ENCODE measurements around the gene TRIM63.
"Not testable (repeated sequence)": the region's sequence is repeated elsewhere in the genome, so short reads cannot be mapped to it uniquely, and the experiment has no call there.

The TRIM63 gene

DNA sequence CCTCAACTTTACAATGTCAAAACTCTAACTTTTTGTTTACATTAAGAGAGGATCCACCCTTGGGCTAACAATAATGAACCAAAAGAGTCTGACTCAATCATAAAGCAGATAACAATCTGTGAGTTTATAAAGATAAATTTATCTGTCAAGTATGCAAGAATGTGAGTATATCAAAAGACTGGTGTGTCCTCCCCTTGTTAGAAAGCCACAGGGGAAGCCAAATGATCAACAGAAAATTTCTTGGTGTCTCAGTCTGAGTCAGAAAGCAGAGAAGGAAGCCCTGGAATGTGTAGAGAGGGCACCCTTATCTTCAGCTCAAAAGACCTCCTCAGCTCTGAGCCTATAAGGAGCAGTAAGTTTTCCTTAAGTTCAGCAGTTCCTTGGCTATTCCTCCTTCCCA is 30.3 kb upstream of the TRIM63 start:
- DNase-seq = no peak
- Mint-ChIP-seq H3K4me1 (peaks cover 6% of the 10 kb centered on the region), H3K27ac (no peak overlapping the region), H3K27me3 (peaks cover 53% of the 10 kb centered on the region), H3K36me3 (no peaks in the 10 kb centered on the region), H3K9me3 (no peaks in the 10 kb centered on the region), H3K4me3 (no peak overlapping the region)
- CTCF ChIA-PET = interaction anchor here (12.1 kb wide), 1 partner anchor 48 kb away, joined by 212 read pairs; no protein-coding TSS in a partner anchor

DNA sequence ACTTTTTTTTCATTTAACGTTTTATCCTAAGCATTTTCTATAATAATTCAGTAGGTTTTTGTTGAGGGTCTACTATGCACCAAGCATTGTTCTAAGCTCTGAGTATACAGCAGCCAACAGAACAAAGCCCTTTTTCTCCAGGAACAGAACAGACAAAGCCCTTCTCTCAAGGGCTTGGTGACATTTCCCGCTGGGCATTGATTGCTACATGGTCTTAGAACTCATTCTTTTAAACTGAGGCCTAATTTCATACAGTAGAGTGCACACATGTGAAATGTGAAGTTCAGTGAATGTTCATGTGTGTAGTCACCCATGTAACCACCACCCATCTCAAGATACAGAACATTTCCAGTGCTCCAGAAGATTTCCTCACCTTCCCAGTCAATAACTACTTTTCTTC is 29.0 kb upstream of the TRIM63 start:
- Mint-ChIP-seq H3K36me3 (no peaks in the 10 kb centered on the region), H3K27ac (no peak overlapping the region), H3K9me3 (no peaks in the 10 kb centered on the region), H3K4me1 (peaks cover 6% of the 10 kb centered on the region), H3K27me3 (peaks cover 57% of the 10 kb centered on the region), H3K4me3 (no peak overlapping the region)
- CTCF ChIA-PET = interaction anchor here (12.1 kb wide), 1 partner anchor 49 kb away, joined by 212 read pairs; no protein-coding TSS in a partner anchor
- DNase-seq = no peak

DNA sequence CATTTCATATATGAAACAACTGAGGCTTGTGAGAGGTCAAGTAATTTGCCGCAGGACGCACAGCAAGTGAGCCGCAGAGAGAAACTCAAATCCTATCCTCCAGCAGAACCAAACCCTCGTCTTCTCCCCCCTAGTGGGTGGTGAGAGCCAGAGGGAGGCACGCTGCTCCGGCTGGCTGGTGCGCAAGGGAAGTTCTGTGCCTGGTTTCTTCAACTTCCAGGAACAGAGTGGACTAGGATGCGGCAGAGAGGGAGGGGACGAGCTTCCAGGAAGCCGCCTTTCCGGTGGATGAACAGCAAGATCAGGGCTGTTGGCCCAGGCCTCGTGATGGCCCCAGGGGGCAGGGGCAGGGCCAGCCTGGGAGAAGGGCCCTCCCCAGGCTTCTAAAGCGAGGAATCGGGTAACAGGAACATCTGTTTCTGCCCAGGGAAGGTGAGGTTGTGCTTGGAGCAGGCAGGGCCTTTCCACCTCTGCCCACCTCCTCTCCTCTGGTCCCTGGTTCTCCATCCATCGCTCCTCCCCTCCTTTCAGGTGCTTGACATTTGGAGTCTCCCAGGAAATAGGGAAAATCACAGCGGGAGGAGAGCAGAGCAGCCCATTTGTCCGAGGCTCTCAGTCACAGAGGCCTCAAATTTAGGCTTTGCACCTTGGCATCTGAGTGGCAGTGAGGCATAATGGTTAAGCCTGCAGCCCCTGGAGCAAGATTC is 27.4 kb upstream of the TRIM63 start:
- peaks cover 58% of the 10 kb centered on the region for H3K27me3 Mint-ChIP-seq
- peaks cover 6% of the 10 kb centered on the region for H3K4me1 Mint-ChIP-seq
- no peak overlapping the region for H3K27ac Mint-ChIP-seq
- no peaks in the 10 kb centered on the region for H3K36me3 Mint-ChIP-seq
- no peaks in the 10 kb centered on the region for H3K9me3 Mint-ChIP-seq
- no peak for DNase-seq
- CTCF ChIA-PET = no interaction called here
- no peak overlapping the region for H3K4me3 Mint-ChIP-seq

DNA sequence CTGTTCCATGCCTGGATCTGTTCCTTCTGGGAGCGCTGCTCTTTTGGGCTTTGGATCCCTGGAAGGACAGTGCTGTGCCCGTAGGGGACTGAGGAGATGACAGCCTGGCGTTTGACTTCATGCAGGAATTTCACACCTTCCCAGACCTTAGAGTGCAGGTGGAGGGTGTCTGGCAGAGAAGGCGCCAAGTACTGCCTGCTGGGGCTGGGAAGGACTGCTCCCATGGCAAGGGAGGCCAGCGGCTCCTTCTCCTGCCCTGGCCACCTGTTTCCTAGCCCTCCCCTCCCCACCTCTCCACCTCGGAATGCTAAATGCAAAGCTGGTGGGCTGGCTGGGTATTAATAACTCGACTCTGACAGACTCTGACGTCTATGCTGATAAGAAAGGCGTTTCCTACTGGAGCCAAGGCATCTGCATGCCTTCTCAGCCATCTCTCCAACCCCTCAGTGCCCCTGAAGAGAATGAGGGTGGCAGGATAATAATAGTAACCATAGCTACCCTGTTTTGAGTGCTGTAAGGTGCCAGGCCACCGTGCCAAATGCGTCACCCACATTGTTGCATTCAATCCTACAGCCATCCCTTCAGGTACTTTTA is 26.7 kb upstream of the TRIM63 start:
- no peak for DNase-seq
- H3K9me3 Mint-ChIP-seq = no peaks in the 10 kb centered on the region
- H3K4me1 Mint-ChIP-seq = peaks cover 6% of the 10 kb centered on the region
- no peaks in the 10 kb centered on the region for H3K36me3 Mint-ChIP-seq
- no peak overlapping the region for H3K4me3 Mint-ChIP-seq
- CTCF ChIA-PET = no interaction called here
- H3K27ac Mint-ChIP-seq = no peak overlapping the region
- H3K27me3 Mint-ChIP-seq = peaks cover 63% of the 10 kb centered on the region

DNA sequence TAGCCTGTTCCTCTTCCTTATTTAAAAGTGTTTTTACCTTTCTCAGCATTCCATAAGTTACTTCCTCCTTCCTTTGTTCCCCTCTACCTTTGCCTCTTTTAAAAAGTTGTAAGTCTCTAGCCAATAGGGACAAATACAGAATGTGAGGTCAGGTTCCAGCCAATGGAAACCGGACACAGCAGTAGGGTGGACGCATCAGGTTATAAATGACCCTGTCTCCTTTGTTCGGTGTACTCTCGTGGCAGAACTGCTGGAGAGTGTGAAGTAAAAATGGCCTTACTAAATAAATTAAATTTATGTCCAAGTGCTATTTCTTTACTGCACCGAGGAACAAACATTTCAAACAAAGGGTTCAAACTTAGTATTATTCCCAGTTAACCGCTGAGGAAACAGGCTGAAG is 26.1 kb upstream of the TRIM63 start:
- DNase-seq, H3K9me3 Mint-ChIP-seq, H3K36me3 Mint-ChIP-seq, H3K27ac Mint-ChIP-seq, H3K4me1 Mint-ChIP-seq, CTCF ChIA-PET, H3K4me3 Mint-ChIP-seq: not testable (repeated sequence)
- H3K27me3 Mint-ChIP-seq = peaks cover 65% of the 10 kb centered on the region

DNA sequence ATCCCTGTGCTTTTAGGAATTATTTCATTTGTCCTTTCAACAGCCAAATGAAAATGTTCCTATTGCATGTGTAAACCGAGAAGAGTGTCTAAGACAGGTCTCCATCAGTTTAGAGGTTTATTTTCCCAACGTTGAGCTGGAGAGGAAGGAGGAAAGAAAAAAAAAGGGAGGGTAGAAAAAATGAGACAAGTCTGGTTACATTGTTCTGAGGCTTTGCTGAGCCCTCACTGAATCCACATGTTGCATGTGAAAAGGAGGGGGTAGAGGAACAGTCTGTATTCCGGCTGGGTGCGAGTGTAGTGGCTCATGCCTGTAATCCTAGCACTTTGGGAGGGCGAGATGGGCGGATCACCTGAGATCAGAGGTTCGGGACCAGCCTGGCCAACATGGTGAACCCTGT is 25.0 kb upstream of the TRIM63 start:
- no peak for DNase-seq
- peaks cover 2% of the 10 kb centered on the region for H3K4me1 Mint-ChIP-seq
- no peak overlapping the region for H3K27ac Mint-ChIP-seq
- no peaks in the 10 kb centered on the region for H3K36me3 Mint-ChIP-seq
- H3K27me3 Mint-ChIP-seq = peaks cover 66% of the 10 kb centered on the region
- CTCF ChIA-PET = interaction anchor here (0.9 kb wide), 1 partner anchor 53 kb away, joined by 4 read pairs; no protein-coding TSS in a partner anchor
- H3K9me3 Mint-ChIP-seq = no peaks in the 10 kb centered on the region
- H3K4me3 Mint-ChIP-seq = no peak overlapping the region

DNA sequence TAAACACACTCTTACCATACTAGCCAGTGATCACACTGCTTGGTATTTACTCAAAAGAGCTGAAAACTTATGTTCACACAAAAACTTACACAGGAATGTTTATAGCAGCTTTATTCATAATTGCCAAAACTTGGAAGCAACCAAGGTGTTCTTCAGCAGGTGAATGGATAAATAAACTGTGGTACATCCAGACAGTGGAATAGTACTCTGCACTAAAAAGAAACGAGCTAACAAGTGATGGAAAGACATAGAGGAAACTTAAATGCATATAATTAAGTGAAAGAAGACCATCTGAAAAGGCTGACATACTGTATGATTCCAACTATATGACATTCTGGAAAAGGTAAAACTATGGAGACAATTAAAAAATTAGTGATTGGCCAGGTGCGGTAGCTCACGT is 23.5 kb upstream of the TRIM63 start:
- DNase-seq = no peak
- Mint-ChIP-seq H3K9me3 (no peaks in the 10 kb centered on the region), H3K27me3 (peaks cover 70% of the 10 kb centered on the region), H3K36me3 (no peaks in the 10 kb centered on the region), H3K4me1 (no peaks in the 10 kb centered on the region), H3K27ac (no peak overlapping the region), H3K4me3 (no peak overlapping the region)
- CTCF ChIA-PET = no interaction called here

DNA sequence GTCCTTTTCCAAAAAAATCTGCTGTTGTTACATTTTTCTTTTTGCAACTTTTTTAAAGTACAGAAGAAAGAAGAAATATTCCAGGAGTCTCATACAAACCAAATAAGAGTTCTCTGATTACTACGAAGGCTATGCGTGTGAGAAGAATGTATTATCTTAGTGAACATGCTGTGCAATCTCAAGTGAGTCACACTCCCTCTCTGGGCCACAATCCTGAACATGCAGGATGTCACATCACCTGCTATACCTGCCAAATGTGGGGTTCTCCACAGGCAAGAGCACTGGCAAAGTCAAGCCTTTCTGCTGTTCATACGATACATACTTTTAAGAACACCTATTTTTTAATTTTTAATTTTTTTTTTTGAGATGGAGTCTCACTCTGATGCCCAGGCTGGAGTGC is 21.7 kb upstream of the TRIM63 start:
- no peak for DNase-seq
- Mint-ChIP-seq H3K36me3 (no peaks in the 10 kb centered on the region), H3K27ac (no peak overlapping the region), H3K27me3 (peaks cover 76% of the 10 kb centered on the region), H3K9me3 (no peaks in the 10 kb centered on the region), H3K4me3 (no peak overlapping the region), H3K4me1 (no peaks in the 10 kb centered on the region)
- CTCF ChIA-PET = no interaction called here

DNA sequence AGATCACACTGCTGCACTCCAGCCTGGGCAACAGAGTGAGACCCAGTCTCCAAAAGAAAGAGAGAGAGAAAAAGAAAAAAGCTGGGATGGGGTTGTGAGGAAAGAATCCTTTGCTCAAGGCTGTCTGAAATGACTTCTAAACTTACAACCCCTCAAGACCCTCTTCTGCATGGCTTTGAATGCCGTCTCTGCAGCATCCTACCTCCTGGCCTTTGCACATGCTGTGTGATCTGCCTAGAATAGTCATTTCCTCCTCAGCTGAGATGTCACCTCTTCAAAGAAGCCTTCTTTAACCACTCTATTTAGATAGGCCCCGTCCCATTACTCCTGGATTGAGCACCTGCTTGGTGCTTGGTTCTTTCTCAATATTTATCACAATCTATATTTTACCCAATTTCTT is 17.4 kb upstream of the TRIM63 start:
- Mint-ChIP-seq H3K9me3 (no peaks in the 10 kb centered on the region), H3K27ac (no peak overlapping the region), H3K4me1 (no peaks in the 10 kb centered on the region), H3K36me3 (no peaks in the 10 kb centered on the region), H3K27me3 (peaks cover 68% of the 10 kb centered on the region), H3K4me3 (no peak overlapping the region)
- CTCF ChIA-PET = interaction anchor here (1.2 kb wide), 1 partner anchor 85 kb away, joined by 3 read pairs; the partner anchor contains the start of gene ZNF593
- DNase-seq = no peak

DNA sequence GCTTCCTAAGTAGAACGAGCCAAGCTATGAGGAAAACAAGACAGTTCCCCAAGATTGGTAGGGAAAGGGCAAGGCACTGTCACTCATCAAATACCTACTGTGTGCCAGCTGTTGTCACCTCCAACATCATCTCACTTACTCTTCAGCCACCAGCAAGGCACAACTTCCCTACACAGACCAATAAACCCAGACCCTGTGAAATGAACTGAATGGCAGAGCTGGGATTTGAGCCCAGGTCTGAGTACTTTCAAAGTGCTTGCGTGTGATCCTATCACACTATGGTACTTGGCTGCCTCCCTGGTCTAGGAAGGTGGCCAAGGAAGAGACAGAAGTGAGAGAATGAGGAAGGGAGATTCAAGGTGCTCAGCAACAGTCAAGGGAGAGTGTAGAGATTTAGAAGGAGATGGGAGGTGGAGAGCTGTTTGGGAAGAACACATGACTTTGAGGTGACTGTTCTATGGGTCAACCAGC is 16.7 kb upstream of the TRIM63 start:
- Mint-ChIP-seq H3K4me3 (no peak overlapping the region), H3K36me3 (no peaks in the 10 kb centered on the region), H3K27ac (no peak overlapping the region), H3K9me3 (no peaks in the 10 kb centered on the region), H3K27me3 (peaks cover 69% of the 10 kb centered on the region), H3K4me1 (no peaks in the 10 kb centered on the region)
- DNase-seq = no peak
- CTCF ChIA-PET = interaction anchor here (1.0 to 1.6 kb wide), 2 partner anchors 61 to 106 kb away, joined by 3 to 5 read pairs; no protein-coding TSS in a partner anchor

DNA sequence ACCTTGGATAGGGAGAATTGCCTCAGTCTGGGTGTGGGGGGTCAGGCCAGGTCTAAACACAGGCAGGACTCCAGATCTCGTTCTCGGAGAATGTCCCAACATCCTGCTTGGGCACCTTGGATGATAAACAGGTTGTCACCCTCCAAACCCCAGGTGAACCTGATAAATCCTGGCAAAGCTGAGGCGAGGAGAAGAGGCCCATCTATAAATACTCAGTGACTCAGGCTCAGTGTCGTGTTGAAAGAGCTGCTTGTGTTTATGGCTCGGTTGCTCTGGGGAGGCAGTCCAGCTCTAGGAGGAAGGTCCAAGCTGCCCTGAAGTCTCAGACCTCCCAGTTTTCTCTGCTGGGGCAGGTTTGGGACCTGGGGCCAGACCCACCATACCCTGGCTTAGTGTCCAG is 15.8 kb upstream of the TRIM63 start:
- CTCF ChIA-PET = interaction anchor here (1.0 to 1.6 kb wide), 2 partner anchors 62 to 107 kb away, joined by 3 to 5 read pairs; no protein-coding TSS in a partner anchor

DNA sequence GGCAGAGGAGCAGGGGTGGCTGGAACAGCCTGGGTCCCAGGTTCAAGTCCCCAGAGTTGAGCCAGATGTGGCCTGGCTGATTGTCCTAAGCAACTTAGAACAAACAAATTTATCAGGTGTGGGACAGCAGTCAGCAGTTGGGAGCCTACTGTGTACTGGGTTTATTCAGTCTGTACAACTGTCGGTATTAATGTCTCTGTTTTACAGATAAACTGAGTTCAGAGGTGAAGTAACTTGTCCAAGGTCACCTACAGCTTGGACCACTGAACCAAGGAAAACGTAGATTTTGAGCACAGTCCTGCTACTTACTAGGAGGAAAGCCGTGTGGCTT is 14.6 kb upstream of the TRIM63 start:
- no peaks in the 10 kb centered on the region for H3K4me1 Mint-ChIP-seq
- no peak for DNase-seq
- no peaks in the 10 kb centered on the region for H3K9me3 Mint-ChIP-seq
- no peaks in the 10 kb centered on the region for H3K36me3 Mint-ChIP-seq
- CTCF ChIA-PET = no interaction called here
- peaks cover 76% of the 10 kb centered on the region for H3K27me3 Mint-ChIP-seq
- H3K4me3 Mint-ChIP-seq = no peak overlapping the region
- H3K27ac Mint-ChIP-seq = no peak overlapping the region

More for the DNA sequence above, 15.8 kb upstream of the TRIM63 start:
- DNase-seq = no peak
- Mint-ChIP-seq H3K36me3 (no peaks in the 10 kb centered on the region), H3K27me3 (peaks cover 71% of the 10 kb centered on the region), H3K27ac (no peak overlapping the region), H3K9me3 (no peaks in the 10 kb centered on the region), H3K4me1 (no peaks in the 10 kb centered on the region), H3K4me3 (no peak overlapping the region)

DNA sequence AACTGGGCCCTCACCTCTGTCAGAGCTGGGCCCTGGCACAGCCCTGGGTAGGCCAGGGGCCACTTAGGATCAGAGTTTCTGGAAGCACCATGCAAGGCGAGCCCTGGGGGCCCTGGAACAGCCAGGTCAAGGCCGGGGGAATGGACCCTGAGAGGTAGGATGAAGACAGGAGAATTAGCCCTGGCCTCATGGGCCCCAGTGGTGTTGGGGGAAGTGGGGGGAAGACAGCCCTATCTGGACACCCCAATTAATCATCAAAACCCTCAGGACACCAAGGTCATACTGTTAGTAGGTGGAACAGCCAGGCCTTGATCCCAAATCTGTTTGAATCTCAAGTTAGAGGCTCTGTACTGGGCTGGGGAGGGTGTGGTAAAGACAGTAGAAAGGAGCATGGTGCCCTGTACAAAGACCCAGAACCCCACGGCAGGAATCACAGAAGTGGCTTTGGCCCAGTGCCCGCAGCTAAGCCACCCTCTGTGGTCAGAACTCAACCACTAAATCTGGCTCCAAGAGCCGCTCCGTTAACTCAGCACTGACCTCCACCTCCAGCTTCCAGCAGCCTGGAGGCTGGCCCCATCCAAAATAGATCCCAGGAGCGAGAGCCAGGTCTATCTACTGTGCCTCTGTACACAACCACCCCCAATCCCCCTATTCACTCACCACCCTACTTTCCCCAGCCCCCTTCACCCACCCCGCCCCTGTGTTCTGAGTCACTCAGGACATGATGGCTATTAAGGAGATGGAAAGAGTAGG is 14.0 kb upstream of the TRIM63 start:
- no peak for DNase-seq
- peaks cover 82% of the 10 kb centered on the region for H3K27me3 Mint-ChIP-seq
- H3K4me3 Mint-ChIP-seq = no peak overlapping the region
- H3K27ac Mint-ChIP-seq = no peak overlapping the region
- H3K36me3 Mint-ChIP-seq = no peaks in the 10 kb centered on the region
- peaks cover 3% of the 10 kb centered on the region for H3K4me1 Mint-ChIP-seq
- CTCF ChIA-PET = no interaction called here
- no peaks in the 10 kb centered on the region for H3K9me3 Mint-ChIP-seq

DNA sequence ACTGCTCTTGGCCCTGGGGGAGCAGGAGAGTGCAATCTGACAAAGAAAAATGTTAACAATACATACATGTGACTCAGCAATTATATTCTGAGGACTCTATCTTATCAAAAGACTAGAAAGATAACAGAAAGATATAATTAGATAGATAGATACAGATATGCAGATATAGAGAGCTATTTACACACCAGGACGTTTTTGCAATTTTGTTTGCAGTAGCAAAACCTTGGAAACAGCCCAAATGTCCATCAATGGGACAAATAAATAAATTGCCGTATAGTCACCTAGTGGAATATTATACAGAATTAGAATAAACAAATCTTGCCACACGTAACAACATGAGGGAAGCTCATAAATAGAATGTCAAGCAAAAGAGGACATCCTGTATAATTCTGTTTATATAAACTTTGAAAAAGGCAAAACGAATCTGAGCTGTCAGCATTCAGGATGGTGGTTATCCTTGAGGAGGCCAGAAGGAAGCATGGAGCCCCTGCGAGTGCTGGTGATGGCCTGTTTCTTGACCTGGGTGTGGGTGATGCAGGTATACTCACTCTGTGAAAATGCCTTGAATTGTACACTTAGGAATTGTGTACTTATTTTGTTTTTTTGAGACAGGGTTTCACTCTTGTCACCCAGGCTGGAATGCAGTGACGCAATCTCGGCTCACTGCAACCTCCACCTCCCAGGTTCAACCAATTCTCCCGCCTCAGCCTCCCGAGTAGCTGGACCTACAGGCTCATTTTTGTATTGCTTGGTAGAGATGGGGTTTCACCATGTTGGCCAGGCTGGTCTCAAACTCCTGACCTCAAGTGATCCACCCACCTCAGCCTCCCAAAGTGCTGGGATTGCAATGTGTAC is 12.8 kb upstream of the TRIM63 start:
- CTCF ChIA-PET = no interaction called here
- H3K27ac Mint-ChIP-seq = no peak overlapping the region
- no peak overlapping the region for H3K4me3 Mint-ChIP-seq
- H3K9me3 Mint-ChIP-seq = no peaks in the 10 kb centered on the region
- no peak for DNase-seq
- peaks cover 16% of the 10 kb centered on the region for H3K4me1 Mint-ChIP-seq
- peaks cover 80% of the 10 kb centered on the region for H3K27me3 Mint-ChIP-seq
- no peaks in the 10 kb centered on the region for H3K36me3 Mint-ChIP-seq

All from activated naive CD4-positive, alpha-beta T cell treated with anti-CD3 and anti-CD28 coated beads, Interleukin-2, amount 10 ng/mL, durations not matched to agents 7 days and 5 days (primary cell).